ENCODE results near the gene APOBEC3A.

DNA sequence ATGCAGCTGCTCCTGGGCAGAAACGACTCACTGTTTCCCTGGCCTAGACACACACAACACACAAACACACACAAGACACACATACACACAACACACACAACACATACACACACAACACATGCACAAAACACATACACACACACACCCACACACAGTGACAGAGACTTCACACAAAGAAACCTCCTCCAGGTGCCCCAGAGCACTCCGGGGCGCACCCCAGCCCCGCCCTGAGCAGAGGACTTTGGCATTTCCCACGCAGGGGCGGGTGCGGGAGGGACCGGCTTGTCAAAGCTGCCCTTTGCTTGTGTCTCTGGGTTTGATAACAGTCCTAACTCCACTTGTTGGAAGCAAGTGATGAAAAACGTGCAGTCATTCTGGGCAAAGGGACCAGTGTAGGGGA is 6.5 kb downstream of the APOBEC3A start:
- TF ChIP-seq, protein P1, sequence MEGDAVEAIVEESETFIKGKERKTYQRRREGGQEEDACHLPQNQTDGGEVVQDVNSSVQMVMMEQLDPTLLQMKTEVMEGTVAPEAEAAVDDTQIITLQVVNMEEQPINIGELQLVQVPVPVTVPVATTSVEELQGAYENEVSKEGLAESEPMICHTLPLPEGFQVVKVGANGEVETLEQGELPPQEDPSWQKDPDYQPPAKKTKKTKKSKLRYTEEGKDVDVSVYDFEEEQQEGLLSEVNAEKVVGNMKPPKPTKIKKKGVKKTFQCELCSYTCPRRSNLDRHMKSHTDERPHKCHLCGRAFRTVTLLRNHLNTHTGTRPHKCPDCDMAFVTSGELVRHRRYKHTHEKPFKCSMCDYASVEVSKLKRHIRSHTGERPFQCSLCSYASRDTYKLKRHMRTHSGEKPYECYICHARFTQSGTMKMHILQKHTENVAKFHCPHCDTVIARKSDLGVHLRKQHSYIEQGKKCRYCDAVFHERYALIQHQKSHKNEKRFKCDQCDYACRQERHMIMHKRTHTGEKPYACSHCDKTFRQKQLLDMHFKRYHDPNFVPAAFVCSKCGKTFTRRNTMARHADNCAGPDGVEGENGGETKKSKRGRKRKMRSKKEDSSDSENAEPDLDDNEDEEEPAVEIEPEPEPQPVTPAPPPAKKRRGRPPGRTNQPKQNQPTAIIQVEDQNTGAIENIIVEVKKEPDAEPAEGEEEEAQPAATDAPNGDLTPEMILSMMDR (IDR thresholded peaks at IDR 0.05): no peak
- TF ChIP-seq POLR2AphosphoS5 (IDR thresholded peaks at IDR 0.05) (no peak), POLR2A (IDR thresholded peaks at IDR 0.05) (no peak), EP300 (IDR thresholded peaks at IDR 0.05) (no peak)

Data from sigmoid colon (tissue), 4 donors.